Stimulated activated CD8-positive, alpha-beta memory T cell treated with anti-CD3 and anti-CD28 coated beads, Interleukin-2, amount 100 ng/mL, for 48 hours (primary cell): Measurements from ENCODE around the gene ZNF35.

Experiments used
- DNase-seq, 2 donors: peaks; one replicate each; pipeline ENCODE4 v3.0.0-alpha.2; 2020; ENCODE audit warnings: low read depth in 2 of 2

Gene ZNF35

GRCh38 chr3:44685128-44685800, 36.7 kb downstream of the ZNF35 start:
- peak; percentile 30 to 54 for DNase-seq

DNA sequence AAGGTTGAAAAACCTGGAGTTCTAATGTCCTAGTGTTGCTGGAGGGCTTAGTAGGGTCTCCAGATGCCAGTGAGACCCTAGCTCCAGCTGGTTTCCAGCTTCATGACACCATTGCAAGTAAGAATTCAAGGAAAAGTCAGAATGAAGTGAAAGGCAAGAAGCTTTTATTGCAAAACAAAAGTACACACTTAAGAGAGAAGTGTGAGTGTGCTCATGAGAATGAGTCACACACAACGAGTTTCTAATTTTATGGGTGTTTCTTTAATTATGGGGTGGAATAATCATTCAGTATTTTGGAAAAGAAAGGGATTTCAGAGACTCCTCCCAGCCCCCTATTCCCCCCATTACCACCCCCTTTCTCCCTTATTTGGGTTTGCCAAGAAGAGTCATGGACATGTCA, 39.4 kb downstream of the ZNF35 start:
- DNase-seq, result no peak
